ENCODE measurements around the gene NF1.
A peak's percentile ranks its signal among the peaks of the same experiment; 100 is the strongest.

The NF1 gene

DNA sequence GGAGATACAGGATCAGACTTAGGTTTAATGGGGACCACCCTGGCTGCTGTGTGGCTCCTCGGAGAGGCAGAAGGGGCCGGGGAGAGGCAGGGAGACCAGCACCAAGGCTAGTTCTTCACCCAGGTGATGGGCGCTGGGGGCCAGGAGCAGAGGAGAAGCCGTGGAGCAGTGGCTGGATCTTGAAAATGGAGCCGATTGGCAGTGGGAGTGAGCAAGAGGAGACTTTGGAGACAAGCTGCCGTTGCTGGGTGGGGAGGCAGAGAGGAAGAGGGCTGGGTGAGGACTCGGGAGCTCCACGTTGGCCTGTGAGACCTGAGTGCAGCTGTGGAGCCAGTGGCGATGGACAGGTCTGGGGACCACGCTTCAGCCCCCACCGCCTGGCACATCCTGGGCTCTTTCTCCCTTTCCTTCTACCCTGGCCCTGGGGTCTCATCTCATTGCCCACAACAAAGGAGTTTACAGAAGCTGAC, 305.7 kb downstream of the NF1 start:
- DNase-seq (ENCODE audit: low read depth, low spot score), result no peak

DNA sequence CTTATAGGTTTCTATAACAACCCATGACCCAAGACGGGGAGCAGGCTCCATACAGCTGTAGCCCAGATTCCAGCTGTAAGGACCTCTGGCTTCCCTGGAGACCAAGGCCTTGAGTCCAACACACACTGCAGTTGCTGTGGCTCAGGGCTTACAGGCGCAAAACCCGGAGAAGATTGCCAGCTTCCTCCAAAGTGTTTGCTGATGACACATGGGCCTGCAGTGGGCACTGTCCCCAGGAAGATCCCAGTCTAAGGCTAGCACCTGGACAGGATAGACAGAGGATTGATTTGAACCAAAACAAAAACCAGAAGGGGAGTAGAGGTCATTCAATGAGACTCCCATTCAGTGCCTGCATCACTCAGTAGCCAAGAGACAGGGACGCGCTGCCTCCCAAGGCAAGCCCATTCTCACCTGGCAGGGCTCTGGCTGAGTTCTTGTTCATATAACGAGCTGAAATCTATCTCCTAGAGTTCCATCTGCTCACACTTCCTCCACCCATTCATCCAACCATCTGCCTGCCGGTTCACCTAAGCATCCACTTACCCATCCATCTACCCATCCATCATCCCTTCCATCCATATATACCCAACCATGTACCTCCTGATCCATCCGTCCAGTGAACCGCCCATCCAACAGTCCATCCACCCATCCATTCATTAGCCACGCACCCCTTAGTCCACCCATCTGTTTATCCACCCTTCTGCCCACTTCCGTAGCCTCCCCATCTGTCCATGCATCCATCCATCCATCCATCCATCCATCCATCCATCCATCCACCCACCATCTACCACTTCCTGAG, 306.9 kb downstream of the NF1 start:
- no peak for DNase-seq (ENCODE audit: low read depth, low spot score)

DNA sequence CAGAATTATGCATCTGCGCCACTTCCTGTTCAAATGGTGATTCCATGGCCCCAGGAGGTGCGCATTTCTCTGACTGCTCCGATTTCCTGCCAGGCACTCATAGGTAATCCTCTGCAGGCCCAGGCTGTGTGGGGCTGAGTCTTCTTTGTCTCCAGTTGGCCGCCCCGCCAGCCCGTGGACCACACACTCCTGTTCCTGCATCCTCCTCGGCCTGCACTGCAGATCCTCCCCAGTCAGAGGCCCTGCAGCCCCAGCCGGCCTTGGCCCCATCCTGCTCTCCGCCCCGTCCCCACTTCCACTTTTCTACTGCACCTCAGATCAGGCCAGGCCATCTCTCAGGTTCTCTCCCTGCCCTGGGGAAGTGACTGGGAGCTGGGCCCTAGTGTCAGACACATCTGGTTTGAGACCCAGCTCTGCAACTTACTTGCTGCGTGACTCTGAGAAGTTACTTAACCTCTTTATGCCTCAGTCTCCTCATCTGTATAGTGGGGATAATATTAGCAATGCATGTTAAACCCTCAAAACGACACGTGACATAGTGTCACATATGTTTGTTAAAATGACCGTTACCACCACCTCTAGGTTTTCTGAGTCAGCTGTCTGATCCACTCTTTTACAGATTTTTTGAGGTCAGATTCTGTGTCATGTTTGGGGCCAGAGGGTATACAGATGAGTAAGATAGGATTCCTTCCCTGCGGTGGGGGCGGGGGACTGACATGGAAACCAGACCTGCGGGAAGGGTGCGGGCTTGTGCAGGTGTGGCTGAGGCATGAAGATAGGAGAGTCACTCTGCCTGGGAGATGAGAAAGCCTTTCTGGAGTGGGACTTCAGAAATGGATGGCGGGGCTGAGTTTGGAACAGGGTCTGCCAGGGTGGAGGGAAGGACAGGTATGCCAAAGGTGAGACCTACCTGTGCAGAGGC, 309.5 kb downstream of the NF1 start:
- no peak for DNase-seq (ENCODE audit: low read depth, low spot score)

DNA sequence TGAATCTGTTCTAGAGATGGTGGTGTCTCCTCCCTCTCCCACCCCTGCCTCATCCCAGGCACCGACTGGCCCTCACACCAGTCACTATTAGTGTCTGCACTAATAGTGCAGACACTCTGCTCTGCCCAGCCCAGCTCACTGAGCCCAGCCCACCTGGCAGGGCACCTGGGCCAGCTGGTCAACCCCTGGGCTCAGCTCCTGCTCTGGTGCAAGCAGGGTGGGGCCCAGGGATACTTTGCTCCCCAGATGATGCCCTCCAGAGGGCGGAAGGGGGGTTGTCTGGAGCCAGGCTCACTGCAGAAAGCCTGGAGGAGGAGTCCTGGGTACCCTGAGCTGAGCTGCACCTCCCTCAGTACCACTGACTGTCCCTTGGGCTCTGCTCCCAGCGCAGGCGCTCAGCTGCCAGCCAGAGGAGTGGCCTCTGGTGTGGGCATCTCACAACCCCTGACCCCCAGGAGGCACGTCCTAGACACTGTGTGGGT, 311.2 kb downstream of the NF1 start:
- DNase-seq (ENCODE audit: low read depth, low spot score), result no peak

DNA sequence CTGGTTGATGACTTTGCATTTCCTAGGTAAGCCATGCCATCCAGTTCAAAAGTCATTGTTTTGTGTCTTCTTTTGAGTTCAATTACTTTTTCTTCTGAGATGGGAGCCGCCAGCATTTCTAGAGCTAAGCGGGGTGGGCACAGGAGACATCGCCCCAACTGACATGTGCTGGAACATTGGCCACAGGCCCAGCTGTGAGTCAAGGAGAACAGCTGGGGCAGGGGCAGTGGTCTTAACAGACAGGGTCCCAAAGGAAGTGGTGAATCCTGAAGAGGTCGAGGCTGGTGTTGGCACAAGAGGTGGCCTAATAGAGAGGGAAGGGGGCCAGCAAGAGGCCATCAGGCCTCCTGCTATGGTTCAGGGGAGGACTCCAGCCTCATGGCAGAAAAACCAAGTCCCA, 313.8 kb downstream of the NF1 start:
- DNase-seq (ENCODE audit: low read depth, low spot score), result no peak

DNA sequence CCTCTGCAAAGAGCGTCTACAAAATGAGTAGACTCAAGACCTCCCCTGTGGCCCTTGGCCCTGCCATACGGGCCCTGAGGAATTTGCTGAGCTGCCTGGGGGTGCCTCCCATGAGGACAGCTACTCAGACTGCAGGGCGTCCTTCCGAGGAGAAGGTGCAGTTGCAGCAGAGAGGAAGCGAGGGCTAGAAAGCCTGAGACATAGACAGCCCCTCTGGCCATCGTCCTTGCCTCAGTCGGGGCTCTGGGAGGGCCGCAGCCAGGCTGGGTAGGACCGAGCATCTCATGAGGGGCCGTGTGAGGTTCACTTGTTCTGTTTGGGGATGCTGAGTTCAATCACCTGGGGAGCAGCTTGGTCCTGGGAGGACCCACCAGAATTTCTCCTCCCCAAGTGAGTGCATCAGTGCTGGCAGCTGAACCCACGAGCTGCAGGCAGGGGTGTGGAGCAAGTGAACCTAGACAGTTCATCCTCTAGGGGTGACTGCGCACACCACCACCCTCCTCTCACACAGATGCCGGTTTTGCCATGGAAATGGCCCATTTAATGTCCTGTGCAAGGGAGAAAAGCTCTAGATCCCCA, 317.0 kb downstream of the NF1 start:
- DNase-seq (ENCODE audit: low read depth, low spot score), result no peak

DNA sequence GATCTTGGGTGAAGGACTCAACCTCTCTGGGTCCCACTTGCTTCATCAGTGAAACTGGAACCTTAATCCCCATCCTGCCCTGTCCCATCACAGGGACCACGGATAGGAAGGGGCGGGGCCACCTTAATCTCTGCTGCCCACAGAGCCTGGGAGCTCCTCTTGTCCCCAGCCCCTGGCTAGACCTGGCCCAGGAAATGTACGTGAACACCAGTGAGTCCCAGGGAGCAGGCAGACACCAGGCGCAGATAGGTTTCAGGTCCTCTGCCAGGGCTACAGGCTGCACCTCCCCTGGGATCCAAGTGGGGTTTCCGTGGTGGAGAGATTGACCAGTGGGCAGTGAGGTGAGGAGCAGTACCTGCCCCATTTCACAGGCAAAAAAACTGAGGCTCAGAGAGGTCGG, 317.7 kb downstream of the NF1 start:
- DNase-seq (ENCODE audit: low read depth, low spot score), result no peak

DNA sequence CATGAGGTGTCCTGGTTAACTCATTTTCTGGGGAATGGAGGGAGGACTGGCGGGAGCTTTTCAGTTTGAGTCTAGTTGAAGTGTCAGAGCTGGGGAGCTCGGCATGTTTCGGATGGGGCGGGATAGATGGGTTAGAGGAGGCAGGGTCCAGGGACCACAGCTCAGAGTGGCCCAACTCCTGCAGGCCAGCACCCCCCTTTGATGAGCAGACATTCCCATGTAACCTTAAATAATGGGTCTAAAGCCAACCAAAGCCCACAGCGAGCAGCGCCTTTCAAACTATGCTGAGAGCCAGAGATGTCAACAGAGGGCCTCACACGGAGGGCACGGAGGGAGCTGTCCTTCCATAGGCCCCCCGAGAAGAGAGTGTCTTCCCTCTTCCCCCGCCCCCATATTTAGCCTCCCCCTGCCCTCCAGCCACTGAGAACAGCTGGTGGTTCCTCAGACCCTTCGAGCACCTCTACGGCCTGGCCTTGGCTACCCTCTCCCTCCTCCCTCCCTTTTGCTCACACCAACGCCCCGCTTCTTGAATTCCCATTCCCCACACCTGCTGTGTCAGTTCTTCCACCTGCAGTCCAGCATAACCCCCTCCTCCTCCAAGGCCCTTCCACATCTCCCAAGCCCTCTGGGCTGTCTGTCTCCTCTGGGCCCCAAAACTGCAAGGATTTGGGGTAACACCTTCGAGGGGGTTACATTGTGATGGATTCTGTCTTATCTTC, 318.5 kb downstream of the NF1 start:
- no peak for DNase-seq (ENCODE audit: low read depth, low spot score)

DNA sequence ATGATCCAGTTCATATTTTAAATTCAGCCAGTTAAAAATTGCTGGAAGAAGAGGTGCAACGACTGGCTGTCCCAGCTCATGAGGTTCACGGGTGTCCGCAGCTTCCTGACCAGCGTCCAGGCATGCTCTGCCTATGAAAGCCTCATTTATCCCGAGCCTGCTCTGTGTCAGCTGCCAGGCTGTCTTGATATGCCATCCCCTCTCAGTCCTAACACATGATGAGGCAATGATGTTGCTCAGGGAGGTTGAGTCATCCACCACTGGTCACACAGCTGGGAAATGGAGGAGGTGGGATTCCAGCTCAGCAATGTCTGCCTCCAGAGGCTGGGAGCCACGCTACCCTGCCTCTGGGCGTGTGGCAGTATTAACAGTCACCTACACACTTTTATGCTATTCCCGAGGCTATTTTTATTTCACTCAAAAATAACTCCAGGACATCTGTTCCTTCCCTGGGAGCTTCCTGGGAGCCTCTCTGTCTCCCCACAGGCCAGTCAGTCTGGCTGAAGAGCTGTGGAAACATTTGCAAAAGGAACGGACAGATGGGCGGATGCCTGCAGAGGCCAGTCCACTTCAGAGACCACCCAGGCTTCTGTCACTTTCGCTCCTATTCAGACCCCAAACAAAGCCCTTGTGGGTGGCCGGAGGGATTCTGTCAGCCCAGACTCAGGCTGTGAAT, 319.2 kb downstream of the NF1 start:
- DNase-seq (ENCODE audit: low read depth, low spot score), result peak; percentile 67

DNA sequence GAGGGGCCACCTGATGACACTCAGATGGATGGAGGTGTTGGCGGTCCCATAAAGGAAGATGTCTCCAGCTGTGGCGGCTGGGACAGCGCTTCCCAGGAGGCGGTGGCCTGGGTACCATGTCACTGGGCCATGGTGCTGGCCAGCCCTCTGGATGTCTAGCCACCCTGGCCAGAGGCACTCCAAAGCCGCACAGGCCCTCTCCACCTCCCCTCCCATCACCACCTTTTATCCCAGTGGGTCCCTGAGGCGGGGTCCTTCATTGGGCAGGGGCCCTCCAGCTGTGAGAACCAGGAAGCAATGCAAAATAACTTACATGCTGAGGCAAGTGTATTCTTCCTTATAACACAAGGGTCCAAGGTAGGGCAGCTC, 319.8 kb downstream of the NF1 start:
- no peak for DNase-seq (ENCODE audit: low read depth, low spot score)

DNA sequence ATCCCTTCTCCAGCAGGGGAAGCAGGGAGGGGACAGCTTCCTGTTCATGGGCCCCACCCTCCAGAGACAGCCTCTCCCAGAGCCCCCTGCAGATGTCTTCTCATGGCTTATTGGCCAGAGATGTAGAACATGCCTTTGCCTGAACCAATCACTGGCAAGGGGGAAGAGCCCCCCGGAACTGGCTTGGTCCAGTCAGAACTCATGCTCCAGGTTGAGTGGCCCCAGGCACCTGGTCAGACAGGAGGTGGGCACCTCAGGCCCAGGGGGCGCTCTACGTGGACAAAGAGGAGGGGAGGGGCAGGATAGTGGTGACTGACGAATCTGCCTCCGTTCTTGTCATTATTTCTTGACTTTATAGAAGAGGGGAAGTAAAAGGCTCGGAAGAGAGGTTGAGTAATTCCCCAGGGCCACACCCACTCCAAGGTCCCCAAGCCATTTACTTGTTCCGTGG, 320.3 kb downstream of the NF1 start:
- DNase-seq (ENCODE audit: low read depth, low spot score), result peak; percentile 53

DNA sequence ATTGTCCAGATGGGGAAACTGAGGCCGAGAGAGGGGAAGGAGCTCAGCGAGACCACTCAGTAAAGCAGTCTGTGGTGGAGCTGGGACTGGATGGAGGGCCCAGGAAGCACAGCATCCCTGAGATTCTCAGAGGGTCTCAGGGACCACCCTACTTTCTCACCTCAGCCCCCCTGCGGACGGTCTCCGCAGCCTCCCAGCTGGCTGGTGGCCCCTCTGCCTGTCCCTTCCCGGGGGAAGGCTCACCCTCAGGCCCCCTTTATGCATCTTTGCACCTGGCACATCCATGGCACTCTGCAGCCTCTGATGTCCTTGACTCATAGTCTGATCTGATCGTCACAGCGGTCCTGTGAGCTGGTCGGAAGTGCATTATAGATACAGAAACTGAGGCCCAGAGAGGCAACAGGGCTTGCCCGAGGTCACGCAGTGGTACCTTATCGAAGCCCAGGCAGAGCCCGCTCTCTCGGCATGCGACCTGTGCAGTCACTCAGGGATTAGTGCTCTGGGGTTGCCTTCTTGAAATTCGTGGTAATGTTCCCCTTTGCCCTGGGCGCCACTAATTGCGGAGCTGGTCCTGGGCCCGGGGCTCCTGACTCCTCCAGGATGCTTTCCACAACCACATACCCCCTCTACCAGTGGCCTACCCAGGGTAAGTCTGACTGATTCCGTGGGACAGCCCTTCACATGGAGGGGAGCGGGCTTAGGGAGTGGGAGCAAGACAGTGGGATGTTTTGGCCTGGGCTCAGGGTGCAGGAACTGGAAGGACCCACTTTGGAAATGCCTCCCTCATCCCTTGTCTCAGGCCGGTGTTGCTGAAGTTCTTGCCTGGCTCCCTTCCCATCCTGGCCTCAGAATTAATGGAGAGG, 321.1 kb downstream of the NF1 start:
- DNase-seq (ENCODE audit: low read depth, low spot score), result no peak

DNA sequence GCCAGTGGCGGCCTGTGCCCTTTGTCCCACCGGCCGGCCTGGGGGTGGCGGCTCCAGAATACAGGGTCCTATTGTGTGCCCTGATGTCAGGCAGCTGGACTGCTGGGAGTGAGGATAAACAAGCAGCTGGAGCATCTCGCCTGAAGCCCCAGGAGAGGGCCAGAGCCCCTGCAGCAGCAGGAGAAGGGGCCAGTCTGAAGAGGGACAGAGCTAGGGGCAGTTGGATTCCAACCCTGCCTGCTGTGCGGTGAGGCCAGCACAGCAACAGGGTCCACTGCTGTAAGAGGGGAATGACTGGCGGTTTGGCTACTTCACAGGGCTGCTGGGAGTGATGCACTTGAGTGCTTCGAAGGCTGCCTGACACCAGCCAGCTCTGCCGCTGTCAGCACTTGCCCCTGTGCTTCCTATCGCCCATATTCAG, 321.7 kb downstream of the NF1 start:
- DNase-seq (ENCODE audit: low read depth, low spot score), result peak; percentile 65

DNA sequence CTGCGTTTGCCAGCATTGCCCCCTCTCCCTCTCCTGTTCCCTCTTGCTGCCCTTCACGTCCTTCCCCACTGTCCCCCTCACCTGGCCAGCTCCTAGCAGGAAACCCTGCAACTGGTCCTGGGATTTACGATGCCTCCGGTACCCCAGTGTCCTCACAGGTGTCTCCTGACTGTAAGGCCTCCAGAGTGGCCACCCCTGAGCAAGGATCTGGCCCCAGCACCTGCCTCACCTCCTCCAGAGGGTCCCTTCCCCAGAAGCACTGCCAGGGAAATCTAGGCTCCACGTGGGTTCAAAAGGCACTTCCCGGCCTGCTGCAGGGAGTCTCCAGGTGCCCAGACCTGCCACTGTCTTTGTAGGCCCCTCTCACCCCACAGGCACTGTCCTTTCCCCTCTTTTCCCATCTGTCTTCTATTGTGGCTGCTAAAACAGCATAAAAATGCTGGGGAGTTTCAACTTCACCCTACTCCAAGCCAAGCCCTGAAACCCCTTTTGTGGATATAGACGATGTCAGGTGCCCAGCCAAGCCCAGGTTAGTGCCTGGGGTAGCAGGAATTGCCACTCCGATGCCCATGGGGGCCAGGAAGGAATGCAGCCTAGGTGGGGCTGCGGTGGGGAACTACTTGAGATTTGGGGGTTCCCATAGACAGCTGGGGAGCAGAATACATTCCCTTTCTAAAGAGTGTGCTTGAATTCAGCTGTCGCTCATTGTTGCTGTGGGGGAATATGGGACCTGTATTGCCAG, 322.4 kb downstream of the NF1 start:
- DNase-seq (ENCODE audit: low read depth, low spot score), result no peak

DNA sequence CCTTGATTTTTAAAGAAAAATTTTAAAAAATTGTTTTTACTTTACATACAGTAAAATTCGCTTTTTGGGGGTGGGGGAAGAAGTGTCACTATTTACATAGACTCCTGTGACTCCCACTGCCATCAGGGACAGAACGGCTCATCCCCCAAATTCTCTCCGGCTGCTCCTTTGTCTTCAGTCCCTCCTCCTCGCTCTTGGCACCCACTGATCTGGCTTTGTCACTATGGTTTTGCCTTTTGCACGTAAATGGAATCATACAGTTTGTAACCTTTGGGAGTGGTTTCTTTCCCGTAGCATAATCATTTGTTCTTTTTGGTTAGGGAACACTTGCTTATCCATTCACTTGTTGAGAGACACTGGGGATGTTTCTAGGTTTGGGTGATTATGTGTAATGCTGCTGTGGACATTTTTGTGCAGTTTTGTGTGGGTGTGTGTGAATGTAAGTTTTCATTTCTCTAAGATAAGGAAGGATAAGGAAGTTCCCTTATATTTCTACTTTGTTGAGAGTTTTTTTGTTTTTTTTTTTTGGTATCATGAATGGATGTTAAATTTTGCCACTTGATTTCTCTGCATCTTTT, 324.1 kb downstream of the NF1 start:
- DNase-seq (ENCODE audit: low read depth, low spot score), result no peak

DNA sequence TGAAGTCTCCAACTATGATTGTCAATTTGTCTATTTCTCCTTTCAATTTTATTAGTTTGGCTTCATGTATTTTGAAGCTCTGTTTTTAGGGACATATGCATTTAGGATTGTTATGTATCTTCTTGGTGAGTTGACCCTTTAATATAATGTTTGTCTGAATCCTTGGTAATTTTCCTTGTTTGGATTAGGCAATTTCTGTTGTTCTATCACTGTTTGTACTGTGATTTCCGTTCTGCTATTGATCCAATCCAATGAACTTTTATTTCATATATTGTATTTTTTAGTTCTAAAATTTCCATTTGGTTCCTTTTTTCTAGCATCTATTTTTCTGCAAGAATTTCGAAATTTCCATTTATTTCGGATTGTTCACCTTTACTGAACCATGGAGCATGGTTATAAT, 327.7 kb downstream of the NF1 start:
- DNase-seq (ENCODE audit: low read depth, low spot score), result no peak

DNA sequence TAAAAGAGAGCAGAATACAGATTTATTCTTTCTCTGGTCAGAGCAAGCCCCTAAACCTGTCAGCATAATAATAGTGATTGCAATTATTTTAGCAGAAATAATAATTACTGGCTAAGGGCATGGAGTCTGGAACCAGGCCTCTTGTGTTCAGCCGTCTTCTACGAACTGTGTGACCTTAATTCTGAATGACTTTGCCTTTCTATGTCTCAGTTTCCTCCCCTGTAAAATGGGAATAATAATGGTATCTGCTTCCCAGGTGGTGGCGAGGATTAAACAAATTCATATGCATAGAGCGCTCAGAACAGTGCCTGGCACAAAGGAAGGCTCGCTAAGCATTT, 330.1 kb downstream of the NF1 start:
- DNase-seq (ENCODE audit: low read depth, low spot score), result no peak

DNA sequence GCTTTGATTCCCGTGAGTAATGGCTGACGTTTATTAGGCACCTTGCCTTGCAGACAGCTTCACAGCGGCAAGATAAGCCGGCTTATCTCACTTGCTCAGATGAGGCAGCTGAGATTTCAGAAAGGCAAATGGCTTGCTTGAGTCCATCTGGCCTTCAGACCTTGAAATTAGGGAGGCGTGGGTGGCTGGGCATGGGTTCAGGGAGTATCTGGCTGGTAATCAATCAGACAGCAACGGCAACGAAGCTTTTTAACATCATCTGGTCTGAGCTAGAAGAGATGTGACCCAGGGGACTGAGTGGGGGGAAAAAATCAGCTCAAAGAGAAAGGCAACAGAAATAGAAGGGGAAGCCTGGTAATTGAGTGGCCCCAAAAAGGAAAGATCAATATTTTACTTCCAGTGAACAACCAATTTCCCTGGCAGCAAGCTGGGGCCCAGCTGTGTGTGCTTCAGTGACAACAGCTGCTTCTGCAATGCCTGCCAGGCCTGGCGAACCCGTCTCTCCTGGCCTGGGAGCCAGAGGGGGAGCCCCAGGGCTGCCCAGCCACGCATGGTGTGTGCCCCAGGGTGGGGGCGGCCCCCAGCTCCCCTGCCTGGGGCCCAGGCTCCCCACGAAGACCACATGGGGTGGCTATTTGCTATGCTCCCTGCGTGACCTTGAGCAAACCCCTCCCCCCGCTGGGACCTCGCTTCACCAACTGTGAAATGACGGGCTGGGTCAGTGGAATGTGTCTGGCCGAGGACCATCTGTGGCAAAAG, 330.7 kb downstream of the NF1 start:
- DNase-seq (ENCODE audit: low read depth, low spot score), result peak; percentile 71
